ENCODE results near the gene SETBP1. TPM values are rescaled to one million over a fixed set of nuclear protein-coding genes. Genes with fewer than 3 reads are reported as not detected.

SETBP1 gene
- total RNA-seq, 2 experiments from 2014 or later = 0.74 to 1.4 TPM

GRCh38 chr18:44922968-44923367, 242.3 kb downstream of the SETBP1 start:
- Mint-ChIP-seq H3K27ac (no peak overlapping the region), H3K36me3 (ENCODE audit: low read depth) (no peaks in the 10 kb centered on the region), H3K4me3 (no peak overlapping the region), H3K27me3 (ENCODE audit: low read depth) (peaks cover 5% of the 10 kb centered on the region), H3K9me3 (no peaks in the 10 kb centered on the region), H3K4me1 (ENCODE audit: low read depth) (no peaks in the 10 kb centered on the region)
- intact Hi-C loops (cut with micrococcal nuclease) = no loop called here
- CTCF ChIA-PET = no interaction called here
- DNase-seq = no peak

GRCh38 chr18:44924785-44925499, 244.3 kb downstream of the SETBP1 start:
- intact Hi-C loops (cut with micrococcal nuclease) = no loop called here
- CTCF ChIA-PET = no interaction called here
- Mint-ChIP-seq H3K27ac (no peak overlapping the region), H3K36me3 (ENCODE audit: low read depth) (no peaks in the 10 kb centered on the region), H3K4me1 (ENCODE audit: low read depth) (no peaks in the 10 kb centered on the region), H3K27me3 (ENCODE audit: low read depth) (peaks cover 5% of the 10 kb centered on the region), H3K9me3 (no peaks in the 10 kb centered on the region), H3K4me3 (no peak overlapping the region)
- no peak for DNase-seq

DNA sequence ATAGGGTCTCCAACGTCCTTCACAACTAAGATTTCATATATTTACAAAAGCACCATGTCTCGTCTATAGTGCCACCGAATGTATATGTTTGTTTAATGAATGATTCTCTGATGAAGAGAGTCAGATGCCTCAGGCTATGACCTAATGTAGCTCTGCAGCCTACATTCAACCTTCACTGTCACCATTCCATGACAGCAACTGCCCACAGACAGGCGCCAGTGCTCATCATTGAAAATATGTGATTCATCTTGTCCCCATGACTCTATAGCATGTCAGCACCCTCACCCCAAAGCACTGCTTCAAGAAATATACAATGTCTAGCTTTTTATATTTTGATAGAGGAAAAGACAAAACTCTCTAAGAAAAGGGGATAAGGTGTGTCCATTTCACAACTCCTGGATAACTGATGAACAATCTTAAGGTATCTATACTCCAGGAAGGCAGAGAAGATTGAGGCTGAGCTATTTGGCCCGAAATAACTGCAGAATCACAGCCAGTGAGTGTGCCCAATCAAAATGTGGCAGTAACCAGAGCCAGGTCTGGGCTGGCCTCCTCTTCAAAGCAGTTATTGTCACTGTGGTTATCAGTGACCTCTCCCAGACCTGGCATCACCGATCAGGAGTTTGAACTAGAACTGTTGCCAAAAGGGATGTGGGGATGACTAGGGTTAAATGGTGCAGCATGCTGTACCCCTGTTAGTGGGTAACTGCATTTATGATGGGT, 246.6 kb downstream of the SETBP1 start:
- H3K36me3 Mint-ChIP-seq (ENCODE audit: low read depth) = peaks cover 1% of the 10 kb centered on the region
- intact Hi-C loops (cut with micrococcal nuclease) = no loop called here
- H3K27me3 Mint-ChIP-seq (ENCODE audit: low read depth) = peaks cover 2% of the 10 kb centered on the region
- H3K4me1 Mint-ChIP-seq (ENCODE audit: low read depth) = no peaks in the 10 kb centered on the region
- peaks cover 6% of the 10 kb centered on the region for H3K9me3 Mint-ChIP-seq
- H3K27ac Mint-ChIP-seq = no peak overlapping the region
- no peak for DNase-seq
- H3K4me3 Mint-ChIP-seq = no peak overlapping the region
- CTCF ChIA-PET = no interaction called here

GRCh38 chr18:44934901-44935300, 254.2 kb downstream of the SETBP1 start:
- DNase-seq = no peak
- Mint-ChIP-seq H3K36me3 (ENCODE audit: low read depth) (peaks cover 1% of the 10 kb centered on the region), H3K9me3 (peaks cover 6% of the 10 kb centered on the region), H3K4me3 (no peak overlapping the region), H3K27me3 (ENCODE audit: low read depth) (peaks cover 5% of the 10 kb centered on the region), H3K4me1 (ENCODE audit: low read depth) (no peaks in the 10 kb centered on the region), H3K27ac (no peak overlapping the region)
- CTCF ChIA-PET = no interaction called here
- intact Hi-C loops (cut with micrococcal nuclease) = no loop called here

- no peak overlapping the region for H3K4me3 Mint-ChIP-seq
- no peaks in the 10 kb centered on the region for H3K4me1 Mint-ChIP-seq (ENCODE audit: low read depth)
- no peak overlapping the region for H3K27ac Mint-ChIP-seq
- intact Hi-C loops (cut with micrococcal nuclease) = no loop called here
- H3K9me3 Mint-ChIP-seq = peaks cover 6% of the 10 kb centered on the region
- CTCF ChIA-PET = no interaction called here
- no peak for DNase-seq
- H3K27me3 Mint-ChIP-seq (ENCODE audit: low read depth) = peaks cover 5% of the 10 kb centered on the region
- H3K36me3 Mint-ChIP-seq (ENCODE audit: low read depth) = peaks cover 1% of the 10 kb centered on the region
These were observed 254.8 kb downstream of the SETBP1 start for GRCh38 chr18:44935455-44935854.

GRCh38 chr18:44936485-44936884, 255.8 kb downstream of the SETBP1 start:
- CTCF ChIA-PET = no interaction called here
- DNase-seq = no peak
- H3K36me3 Mint-ChIP-seq (ENCODE audit: low read depth) = no peaks in the 10 kb centered on the region
- intact Hi-C loops (cut with micrococcal nuclease) = no loop called here
- no peak overlapping the region for H3K4me3 Mint-ChIP-seq
- H3K9me3 Mint-ChIP-seq = peaks cover 2% of the 10 kb centered on the region
- peaks cover 5% of the 10 kb centered on the region for H3K27me3 Mint-ChIP-seq (ENCODE audit: low read depth)
- no peak overlapping the region for H3K27ac Mint-ChIP-seq
- H3K4me1 Mint-ChIP-seq (ENCODE audit: low read depth) = no peaks in the 10 kb centered on the region

GRCh38 chr18:44937960-44938719, 257.5 kb downstream of the SETBP1 start:
- Mint-ChIP-seq H3K27ac (no peak overlapping the region), H3K36me3 (ENCODE audit: low read depth) (no peaks in the 10 kb centered on the region), H3K9me3 (no peaks in the 10 kb centered on the region), H3K4me1 (ENCODE audit: low read depth) (no peaks in the 10 kb centered on the region), H3K4me3 (no peak overlapping the region), H3K27me3 (ENCODE audit: low read depth) (peaks cover 5% of the 10 kb centered on the region)
- no peak for DNase-seq
- CTCF ChIA-PET = no interaction called here
- intact Hi-C loops (cut with micrococcal nuclease) = no loop called here

DNA sequence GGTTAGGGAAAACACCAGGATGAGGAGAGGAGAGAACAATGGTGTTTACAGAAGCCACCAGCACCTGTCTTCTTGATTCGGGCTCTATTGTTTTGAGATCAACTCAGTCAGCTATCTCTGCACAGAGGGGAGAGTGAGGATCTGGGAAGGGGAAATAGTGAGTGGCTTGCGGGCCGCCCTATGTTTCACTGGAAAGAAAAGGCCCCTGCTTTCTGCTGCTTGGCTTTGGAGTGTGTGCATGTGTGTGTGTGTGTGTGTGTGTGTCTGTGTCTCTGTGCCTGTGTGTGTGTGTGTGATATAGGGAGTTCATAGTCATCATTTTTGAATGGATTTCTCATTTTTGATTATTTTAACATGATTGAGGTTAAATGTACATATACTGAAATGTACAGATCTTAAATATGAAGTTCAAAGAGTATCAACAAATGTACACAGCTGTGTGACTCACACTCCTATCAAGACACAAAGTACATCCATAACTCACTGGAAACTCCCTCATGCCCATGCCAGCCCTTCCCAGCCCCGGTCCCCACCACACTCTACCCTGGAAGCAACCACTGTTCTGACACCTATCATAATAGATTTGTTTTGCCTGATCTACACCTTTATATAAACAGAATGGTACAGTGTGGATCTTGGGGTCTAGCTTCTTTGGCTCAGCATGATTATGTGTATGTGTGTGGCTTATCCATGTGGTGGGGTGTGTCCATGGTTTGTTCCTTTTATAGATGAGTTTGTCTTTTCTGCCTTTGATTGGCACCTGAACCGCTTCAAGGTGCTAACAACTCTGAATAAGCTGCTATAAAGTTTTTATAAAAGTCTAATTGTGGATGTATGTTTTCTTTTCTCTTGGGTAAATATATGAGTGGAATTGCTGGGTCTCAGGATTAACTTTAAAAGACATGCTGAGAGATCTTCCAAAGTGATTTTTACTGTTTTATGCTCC, 258.3 kb downstream of the SETBP1 start:
- no peak overlapping the region for H3K4me3 Mint-ChIP-seq
- DNase-seq = no peak
- no peaks in the 10 kb centered on the region for H3K9me3 Mint-ChIP-seq
- H3K27me3 Mint-ChIP-seq (ENCODE audit: low read depth) = peaks cover 7% of the 10 kb centered on the region
- H3K27ac Mint-ChIP-seq = no peak overlapping the region
- H3K4me1 Mint-ChIP-seq (ENCODE audit: low read depth) = no peaks in the 10 kb centered on the region
- CTCF ChIA-PET = no interaction called here
- H3K36me3 Mint-ChIP-seq (ENCODE audit: low read depth) = no peaks in the 10 kb centered on the region
- intact Hi-C loops (cut with micrococcal nuclease) = no loop called here

GRCh38 chr18:44941516-44941915, 260.8 kb downstream of the SETBP1 start:
- Mint-ChIP-seq H3K4me3 (no peak overlapping the region), H3K27ac (no peak overlapping the region), H3K36me3 (ENCODE audit: low read depth) (no peaks in the 10 kb centered on the region), H3K4me1 (ENCODE audit: low read depth) (no peaks in the 10 kb centered on the region), H3K27me3 (ENCODE audit: low read depth) (peaks cover 8% of the 10 kb centered on the region), H3K9me3 (no peaks in the 10 kb centered on the region)
- CTCF ChIA-PET = interaction anchor here (0.7 kb wide), 1 partner anchor 76 kb away, joined by 3 read pairs; no protein-coding TSS in a partner anchor
- intact Hi-C loops (cut with micrococcal nuclease) = no loop called here
- DNase-seq = no peak

DNA sequence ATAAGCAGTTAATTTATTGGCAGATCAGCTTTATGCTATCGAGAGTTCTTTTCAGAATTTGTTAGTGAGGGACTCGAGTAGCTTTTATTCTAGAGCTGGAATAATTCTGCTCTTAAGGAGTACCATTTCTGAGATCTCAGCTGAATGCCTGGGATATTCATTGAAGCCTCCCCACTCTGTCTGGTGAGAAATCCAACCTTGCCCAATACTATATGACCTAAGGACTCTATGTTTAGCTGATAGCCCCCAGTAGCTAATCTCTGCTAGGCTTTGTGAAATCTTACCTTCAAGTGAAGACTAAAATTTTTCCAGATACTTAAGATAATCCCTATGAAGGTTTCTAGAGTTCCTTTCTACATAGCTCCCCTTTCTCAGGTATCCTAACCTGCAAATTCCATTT, 261.4 kb downstream of the SETBP1 start:
- Mint-ChIP-seq H3K4me1 (ENCODE audit: low read depth) (no peaks in the 10 kb centered on the region), H3K27me3 (ENCODE audit: low read depth) (peaks cover 6% of the 10 kb centered on the region), H3K9me3 (no peaks in the 10 kb centered on the region), H3K27ac (no peak overlapping the region), H3K36me3 (ENCODE audit: low read depth) (no peaks in the 10 kb centered on the region), H3K4me3 (no peak overlapping the region)
- DNase-seq = no peak
- CTCF ChIA-PET = interaction anchor here (0.7 kb wide), 1 partner anchor 76 kb away, joined by 3 read pairs; no protein-coding TSS in a partner anchor
- intact Hi-C loops (cut with micrococcal nuclease) = no loop called here

- DNase-seq = no peak
- Mint-ChIP-seq H3K4me3 (no peak overlapping the region), H3K27me3 (ENCODE audit: low read depth) (peaks cover 3% of the 10 kb centered on the region), H3K9me3 (no peaks in the 10 kb centered on the region), H3K36me3 (ENCODE audit: low read depth) (no peaks in the 10 kb centered on the region), H3K4me1 (ENCODE audit: low read depth) (no peaks in the 10 kb centered on the region), H3K27ac (no peak overlapping the region)
- CTCF ChIA-PET = interaction anchor here (1.1 kb wide), 1 partner anchor 270 kb away, joined by 3 read pairs; no protein-coding TSS in a partner anchor
- intact Hi-C loops (cut with micrococcal nuclease) = no loop called here
These were observed 262.7 kb downstream of the SETBP1 start for GRCh38 chr18:44943311-44943881.

Measured in activated naive CD4-positive, alpha-beta T cell treated with anti-CD3 and anti-CD28 coated beads for 36 hours (primary cell).